ENCODE measurements around the gene ABCD2.
"Not testable (repeated sequence)": the region's sequence is repeated elsewhere in the genome, so short reads cannot be mapped to it uniquely, and the experiment has no call there.

Gene ABCD2

DNA sequence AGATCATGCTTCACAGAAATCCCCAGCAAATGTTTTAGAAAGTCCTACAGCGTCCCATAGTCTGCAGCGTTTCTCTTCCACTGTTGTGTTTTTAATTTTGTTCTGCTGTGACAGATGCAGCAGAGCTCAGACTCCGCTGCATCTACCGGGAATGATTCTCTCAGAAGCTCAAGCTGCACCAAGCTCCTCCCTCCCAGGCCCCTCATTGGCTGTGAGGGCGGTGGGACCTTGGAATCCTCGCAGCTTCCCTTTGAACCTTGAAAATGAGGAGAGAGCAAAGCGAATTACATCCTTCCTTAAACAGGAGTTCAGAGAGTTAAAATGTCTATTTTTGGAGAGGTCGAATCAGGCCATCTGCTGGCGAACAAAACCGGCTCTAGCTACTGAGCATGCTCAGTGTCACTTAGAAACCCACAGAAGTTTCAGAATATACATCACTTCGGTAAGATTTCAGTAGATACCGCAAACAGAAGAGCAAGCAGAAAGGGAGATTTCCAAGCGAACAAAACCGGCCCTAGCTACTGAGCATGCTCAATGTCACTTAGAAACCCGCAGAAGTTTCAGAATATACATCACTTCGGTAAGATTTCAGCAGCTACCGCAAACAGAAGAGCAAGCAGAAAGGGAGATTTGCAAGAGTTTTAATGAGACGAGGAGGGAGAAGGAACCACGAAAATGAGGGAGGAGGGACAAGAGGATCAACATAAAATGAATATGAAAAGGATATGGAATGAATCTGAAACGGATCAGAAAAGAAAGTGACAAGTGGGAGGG is at the start of gene ABCD2:
TSS of gene ABCD2 (minus strand) at position 144 of the 774 bp plus-strand sequence. CDS start 188 bp downstream, outside the sequence.
- DNase-seq: peak; percentile 76

DNA sequence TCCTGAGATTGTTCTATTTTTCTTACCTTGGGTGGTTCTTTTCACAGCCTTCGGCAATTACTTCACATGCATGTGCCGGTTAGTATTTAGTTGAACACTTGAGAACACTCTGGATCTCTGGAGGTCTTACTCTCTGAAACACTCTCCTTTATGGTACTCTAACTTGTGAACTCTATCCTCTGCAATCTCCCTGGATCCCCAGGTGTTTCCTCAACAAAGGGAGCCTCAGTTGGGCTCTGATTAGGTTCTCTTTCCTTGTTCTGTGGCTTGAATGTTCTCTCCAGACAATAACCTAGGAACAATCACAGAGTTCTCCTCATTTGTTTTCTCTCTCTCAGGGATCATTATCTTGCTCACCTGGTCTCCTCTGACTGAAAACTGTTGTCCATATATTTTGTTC is 40.5 kb upstream of the ABCD2 start:
- no peak for DNase-seq

DNA sequence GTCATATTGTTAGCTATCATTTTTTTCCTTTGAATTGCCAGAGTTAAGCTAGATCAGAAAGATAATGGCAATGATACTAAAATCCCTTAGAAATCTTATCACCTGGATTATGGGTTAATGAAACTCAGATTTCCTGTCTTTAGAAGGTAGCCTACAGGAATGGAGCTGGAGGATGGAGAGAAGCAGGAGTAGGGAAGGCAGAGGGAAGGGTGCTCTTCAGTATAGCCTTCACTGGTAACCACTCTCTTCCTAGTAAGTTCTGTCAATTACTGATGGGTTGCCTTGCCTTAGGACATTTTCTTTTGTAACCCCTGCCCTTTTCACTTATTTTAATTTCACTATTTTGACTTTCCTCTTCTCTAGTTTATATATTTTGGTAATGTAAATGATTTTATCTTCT is 27.8 kb upstream of the ABCD2 start:
- DNase-seq: no peak

DNA sequence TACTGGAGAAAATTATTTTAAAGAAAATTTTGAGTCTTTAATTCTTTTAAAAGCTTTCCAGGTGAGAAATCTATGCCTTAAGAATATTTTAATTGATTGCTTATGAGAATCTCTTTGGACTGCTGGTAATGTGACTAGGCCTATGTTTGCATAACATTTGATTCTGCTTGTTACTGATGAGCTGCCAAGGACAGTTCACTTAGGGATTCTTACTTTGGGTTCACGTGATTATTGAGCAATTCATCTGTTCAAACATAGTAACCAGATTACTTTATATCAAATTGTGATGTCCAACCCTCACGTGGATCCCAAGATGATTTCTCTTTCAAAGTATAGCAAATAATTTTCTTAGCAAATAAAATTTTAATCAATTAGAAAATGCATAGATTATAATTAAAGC is 27.4 kb upstream of the ABCD2 start:
- DNase-seq: no peak

DNA sequence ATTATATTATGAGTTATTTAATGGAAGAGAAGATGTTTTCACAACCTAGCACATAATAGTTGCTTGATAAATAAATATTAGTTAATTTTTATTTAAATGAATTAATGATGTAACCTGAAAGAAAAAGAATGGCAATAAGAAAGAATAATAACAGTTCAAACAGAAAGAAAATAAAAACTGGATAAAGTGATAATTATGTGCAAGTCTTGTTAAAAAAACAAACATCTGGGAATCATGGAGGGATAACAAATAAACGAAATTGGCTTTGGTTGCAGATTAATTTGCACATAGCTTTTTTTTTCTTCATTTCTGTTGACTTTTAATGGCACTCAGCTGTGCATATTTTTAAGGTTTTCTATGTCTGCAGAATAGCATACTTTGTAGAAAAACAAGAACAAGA is 23.4 kb upstream of the ABCD2 start:
- DNase-seq: no peak

DNA sequence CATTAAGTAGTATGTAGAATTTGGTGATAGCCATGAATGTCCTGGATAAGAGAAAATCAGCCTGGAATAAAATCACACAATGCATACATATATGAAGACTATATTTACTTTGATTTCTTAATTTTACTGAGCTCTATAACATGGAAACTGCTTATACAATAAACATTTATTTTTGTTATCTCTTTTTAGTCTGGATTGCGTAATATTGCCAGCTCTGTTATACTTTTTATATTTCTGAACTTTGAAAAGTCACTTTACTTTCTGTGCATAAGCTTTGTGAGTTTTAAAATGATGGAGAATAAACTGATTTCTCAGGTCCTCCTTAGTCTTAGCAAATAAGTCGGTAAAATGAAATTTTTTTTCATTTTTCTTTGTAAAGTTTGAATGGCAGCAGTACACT is 19.2 kb upstream of the ABCD2 start:
- no peak for DNase-seq

DNA sequence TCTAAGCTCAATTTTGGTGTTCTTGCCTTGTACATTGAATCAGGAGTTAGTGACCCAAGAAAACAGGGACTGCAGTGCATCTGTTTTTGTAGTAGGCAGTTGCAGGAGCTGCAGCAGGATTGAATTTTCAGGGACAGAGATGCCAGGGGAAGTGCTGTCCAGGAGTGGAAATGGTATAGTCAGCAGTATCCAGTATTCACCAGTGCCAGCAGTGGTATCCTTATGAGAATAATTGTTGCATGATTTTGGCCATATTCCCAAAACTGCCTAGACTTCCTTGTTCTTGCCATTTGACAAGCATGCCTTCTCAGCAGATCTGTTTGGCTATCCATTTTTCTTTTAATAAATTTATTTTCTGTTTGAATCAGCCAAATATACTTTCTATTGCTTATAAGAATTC is 18.6 kb upstream of the ABCD2 start:
- no peak for DNase-seq

DNA sequence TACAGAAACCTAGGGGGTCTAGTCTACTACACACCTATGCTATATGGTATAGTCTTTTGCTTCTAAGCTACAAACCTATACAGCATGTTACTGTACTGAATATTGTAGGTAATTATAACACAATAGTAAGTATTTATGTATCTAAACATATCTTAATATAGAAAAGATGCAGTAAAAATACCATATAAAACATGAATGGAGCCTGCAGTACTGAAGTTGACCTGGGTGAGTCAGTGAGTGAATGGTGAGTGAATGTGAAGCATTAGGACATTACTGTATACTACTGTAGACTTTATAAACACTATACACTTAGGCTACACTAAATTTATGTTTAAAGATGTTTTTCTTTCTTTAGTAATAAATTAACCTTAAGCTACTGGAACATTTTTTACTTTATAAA is 13.1 kb upstream of the ABCD2 start:
- DNase-seq: no peak

DNA sequence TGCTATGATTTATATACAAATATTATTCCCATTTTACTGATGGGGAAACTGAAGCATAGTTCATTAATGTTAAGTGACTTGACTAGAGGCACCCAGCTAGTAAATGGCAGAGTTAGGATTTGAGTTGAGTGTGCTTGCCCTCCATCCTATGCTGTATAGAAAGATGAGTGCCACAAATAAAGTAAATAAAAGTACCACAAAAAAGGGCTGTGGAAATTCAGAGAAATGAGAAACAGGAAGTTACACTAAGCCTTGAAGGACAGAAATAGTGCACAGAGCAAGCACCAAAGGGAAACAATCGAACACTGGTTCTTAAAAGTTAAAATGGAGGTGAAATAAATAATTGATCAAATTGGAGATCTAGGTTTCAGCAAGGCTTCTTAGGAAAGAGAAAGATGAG is 9.2 kb upstream of the ABCD2 start:
- DNase-seq: no peak

DNA sequence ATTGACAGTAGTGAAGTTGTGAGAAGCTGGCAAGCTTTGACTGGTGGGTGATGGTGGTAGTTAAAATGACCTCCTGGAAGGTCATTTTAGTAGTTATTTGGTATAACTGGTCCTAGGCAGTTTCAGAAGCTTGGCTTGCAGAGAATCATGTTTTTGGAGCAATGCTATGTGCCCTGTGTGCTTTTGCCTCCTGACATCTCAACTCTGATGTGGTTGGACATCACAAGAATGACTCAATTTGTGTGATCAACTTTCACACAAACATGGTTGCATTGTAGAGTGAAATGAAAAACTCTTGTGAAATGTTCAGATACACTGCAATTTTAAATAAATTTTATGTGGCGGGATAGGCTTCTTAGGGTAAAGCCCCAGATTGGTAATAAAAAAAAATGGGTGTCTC is 8.3 kb upstream of the ABCD2 start:
- DNase-seq: no peak

DNA sequence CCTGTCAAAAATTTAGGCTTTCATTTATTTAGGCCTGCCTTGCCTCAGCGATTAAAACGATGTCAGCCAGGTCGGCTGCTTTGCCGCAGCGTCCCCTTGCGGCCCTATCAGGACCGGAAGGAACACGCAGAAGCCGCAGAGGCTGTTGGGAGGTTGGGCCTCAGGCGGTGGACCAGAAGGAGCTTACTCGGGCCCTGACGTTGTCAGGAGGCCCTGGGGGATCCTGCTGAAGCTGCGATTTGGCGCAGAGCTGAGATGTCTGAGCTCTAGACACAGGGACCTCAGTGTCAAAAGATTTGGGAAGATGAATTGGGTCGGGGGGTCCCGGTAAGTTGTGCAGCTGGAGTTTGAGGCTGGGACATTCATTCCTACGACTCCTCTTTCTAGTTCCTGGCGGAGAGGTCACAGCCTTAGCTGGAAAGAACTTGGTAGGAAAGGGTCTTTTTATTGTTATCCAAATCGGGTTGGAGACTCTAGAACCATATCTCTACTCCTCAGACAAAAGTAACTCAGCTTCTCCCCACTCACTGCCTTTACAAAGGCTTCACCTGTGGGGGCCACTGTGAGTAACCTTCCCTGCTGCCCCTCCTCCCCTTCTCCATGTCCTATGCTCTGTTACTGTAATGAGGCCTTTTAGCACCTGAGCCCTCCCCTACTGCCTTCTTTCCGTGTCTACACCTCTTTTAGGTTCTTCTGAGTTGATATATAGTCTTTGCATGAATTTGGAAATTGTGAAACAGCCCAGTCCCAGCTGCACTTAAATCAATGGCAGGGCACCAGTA is 6.6 kb upstream of the ABCD2 start:
- no peak for DNase-seq

DNA sequence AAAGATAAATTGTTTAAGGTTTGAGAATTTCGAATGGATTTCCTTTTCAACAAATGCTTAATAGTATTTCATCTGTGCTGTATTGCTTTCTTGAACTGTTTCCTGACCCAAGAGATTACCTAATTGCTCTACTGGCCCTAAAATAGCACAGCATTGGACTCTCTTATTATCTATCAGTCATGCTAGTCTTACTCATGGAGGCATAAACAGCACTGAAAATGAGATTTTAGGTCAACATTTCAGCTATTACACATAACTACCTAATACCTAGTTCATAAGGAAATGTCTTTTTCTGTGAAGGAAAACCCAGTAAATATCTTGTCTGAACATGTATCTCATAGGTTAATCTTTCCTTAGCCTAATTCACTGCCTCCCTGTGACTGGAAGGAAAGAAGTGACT is 4.3 kb upstream of the ABCD2 start:
- DNase-seq: peak; percentile 9

DNA sequence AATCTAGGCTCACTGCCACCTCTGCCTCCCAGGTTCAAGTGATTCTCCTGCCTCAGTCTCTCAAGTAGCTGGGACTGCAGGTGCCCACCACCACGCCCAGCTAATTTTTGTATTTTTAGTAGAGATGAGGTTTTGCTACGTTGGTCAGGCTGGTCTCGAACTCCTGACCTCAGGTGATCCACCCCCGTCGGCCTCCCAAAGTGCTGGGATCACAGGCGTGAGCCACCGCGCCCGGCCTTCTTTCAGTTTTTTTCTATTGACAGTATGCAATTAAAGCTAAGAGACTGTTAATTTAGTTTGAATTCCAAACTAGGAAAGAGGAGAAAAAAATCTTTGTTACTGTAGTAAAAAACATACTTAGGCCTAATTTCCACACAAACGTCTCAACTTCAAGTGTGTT is 3.6 kb upstream of the ABCD2 start:
- DNase-seq: not testable (repeated sequence)

DNA sequence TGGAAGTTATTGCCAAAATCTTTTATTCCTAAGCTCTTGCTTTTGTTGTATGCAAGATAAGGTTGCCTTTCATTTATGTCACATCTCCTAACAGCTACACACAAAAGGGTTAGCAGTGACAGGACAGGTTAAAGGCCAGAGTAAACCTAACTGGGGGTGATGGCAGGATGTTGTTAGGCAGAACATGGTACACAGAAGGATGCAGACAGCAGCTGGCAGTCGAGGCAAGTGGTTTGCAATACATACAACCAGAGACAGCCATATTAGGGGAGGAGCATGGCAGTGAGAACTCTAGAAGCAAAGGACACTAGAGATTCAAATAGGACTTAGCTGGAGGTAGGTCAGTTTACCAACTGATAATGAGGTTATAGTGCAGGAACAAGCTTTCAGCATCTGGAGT is 2.7 kb upstream of the ABCD2 start:
- DNase-seq: no peak

DNA sequence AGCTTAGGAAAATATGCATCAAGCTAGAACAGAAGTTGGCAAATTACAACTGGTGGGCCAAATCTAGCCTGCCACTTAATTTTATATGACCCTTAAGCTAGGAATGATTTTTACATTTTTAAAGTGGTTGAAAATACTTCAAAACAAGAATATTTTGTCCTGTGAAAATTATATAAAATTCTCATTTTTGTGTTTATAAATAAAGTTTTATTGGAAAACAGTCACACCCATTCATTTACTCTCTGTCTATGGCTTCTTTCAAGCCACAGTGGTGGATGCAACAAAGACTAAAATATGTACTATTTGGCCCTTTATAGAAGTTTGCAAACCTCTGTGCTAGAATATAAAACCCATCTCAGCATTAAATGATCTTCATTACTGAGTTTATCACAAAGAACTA is 2.1 kb upstream of the ABCD2 start:
- no peak for DNase-seq

DNA sequence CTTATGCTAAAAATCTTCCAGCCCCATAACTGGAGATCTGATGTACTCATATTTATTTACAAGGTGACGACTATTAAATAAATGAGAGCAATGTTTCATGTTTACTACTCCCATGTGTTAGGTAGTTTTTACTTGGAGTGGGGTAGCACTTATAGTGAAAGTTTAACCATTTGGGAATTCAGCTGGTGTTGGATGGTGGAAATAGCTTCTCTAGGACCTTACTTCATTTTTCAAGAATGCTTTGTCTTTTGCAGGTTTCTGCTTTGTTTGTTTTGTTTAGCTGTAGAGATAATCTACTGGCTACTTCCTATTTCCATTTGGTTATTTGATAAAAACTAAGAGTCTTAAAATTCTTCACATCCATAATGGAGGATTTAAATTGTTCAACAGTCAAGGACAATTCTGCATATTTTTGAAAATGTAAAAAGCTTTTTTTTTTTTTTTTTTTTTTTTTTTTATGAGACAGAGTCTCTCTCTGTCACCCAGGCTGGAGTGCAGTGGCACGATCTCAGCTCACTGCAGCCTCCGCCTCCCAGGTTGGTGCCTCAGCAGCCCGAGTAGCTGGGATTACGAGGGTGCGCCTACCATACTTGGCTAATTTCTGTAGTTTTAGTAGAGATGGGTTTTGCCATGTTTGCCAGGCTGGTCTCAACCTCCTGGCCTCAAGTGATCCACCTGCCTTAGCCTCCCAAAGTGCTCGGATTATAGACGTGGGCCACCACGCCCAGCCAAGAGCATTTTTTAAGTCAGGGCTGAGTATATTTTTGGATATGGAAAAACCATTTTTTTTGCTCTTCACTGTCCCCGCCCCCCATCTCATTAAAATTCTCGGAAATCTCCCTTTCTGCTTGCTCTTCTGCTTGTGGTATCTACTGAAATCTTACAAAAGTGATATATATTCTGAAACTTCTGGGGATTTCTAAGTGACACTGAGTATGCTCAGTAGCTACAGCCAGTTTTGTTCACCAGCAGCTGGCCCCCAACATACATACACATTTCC is 1.4 kb upstream of the ABCD2 start:
- DNase-seq: no peak

DNA sequence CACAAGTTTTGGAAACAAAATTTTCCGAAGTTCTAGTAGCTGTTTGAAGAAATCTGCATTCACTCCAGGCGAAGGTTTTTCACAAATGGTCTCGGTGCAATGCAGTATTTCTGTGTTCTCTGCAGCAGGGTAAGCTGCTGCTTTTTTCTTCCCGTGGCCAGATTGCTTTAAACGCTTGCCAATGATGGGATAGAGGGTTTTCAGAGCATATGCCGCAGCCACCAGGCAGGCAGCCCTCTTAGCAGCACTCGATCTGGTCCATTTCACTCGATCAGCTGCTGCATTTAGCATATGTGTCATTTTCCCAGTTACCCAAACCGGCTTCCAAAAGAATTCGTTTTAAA is 315 bp downstream of the ABCD2 start:
- no peak for DNase-seq

DNA sequence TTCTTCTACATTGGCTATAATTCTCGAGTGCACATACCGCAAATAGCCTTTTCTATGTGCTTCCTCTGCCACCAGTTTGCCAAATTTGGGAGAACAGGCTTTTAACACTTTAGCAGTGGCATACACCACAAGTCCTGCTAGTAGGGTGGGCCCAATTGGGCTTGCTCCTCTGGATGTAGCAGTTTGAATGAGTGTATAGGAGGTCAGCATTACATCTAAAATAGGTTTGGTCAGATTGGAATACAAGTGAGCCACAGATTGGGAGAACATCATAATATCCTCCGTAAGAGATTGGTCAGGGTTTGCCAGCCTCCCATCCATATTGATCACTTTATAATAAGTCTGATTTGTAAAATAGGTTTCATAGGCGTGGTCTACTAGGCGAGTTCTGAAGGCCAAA is 902 bp downstream of the ABCD2 start:
- no peak for DNase-seq

DNA sequence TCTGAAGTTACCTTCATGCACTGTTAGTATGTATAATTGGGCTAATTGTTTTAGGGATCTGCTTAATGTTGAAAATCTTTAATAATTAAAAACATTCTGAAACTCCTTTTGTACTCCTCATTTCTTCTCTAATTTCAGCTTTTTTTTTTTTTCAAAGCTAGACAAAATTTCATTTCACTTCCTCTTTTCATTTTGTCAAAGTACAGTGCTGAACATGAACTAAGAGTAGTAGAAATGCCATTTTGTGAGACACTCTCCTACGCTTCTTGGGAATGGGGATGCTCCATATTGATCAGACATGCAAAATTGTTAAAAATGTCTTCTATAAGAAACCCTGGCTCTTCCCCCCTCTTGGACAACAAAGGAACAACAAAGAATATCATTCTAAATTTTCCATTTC is 1.7 kb downstream of the ABCD2 start:
- peak; percentile 31 for DNase-seq

DNA sequence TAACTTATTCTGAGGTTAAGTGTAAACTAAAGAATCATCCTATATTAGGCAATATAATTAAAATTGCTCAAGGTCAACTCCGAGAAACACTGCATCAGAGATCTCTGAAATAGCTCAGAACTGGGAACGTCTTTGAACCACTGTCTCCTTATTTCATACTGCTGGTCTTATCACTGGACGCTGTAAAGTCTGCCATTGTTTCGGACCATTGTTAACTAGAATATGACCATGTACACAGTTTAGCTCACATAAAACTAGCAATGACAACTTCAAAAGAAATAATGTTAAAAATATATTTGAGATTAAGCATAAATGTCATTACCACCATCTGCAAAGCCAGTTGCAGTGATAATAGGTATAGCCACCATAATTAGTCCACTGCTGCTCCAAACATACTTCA is 2.9 kb downstream of the ABCD2 start:
- DNase-seq: no peak

DNA sequence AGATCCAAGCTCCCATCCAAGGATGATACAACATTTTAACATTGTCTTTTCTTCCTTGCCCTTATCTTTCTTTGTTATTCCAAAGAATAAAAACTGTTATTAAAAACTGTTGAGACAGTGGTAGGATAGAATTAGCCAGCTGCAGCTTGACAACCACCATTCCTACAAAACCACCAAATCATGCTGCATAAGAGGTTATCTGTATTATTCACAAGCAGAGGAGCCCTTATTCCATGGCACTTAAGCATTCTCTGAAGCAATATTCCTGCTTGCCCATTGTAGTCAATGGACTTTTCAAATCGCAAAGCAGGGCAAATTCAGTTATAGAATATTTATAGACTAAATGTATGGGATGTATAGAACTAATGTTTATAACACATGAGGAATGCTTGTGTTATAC is 3.4 kb downstream of the ABCD2 start:
- no peak for DNase-seq

DNA sequence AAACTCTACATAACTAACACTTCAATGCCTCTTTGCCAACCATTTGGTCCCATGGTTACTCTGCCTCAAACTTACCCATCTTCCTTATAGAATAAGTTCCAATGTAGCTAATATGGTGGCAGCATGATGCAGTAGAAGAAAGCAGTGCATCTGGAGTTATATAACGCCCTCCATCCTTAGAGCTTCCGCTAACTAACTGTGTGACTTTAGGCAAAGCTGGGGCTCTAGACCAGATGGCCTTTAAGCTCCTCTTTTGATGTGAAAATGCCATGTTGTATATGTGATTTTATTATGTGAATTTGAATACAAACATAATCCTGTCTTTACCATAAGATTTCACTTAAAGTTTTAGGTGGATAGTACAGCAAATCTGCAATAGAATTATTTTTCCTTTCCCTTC is 6.1 kb downstream of the ABCD2 start:
- DNase-seq: no peak

DNA sequence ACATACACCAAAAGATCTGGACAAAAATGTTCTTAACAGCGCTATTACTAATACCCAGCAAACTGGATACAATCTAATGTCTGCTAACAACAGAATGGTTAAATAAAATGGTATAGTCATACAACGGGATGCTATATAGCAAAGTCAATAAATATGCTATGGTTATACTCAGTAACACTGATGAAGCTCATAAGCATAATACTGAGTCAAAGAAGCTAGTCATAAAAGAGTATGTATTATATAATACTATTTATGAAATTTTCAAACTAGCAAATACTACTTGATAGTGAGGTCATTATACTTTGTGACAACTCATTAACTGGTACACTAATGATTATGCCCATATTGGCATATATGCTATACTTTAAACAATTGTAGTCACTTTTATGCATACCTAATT is 7.4 kb downstream of the ABCD2 start:
- DNase-seq: no peak

Measured in inflammatory macrophage treated with lipopolysaccharide for 4 hours (primary cell).